Measurements from ENCODE around the gene SLFN13.
"Not testable (repeated sequence)": the region's sequence is repeated elsewhere in the genome, so short reads cannot be mapped to it uniquely, and the experiment has no call there.

SLFN13 gene

GRCh38 chr17:35448214-35448898 lies at the start of gene SLFN13:
TSS of gene SLFN13 (minus strand) at chr17:35448766. CDS start at chr17:35445680, 3,086 bp downstream.
- peak; percentile 81 for DNase-seq

GRCh38 chr17:35496451-35497290 lies 48.1 kb upstream of the SLFN13 start:
- DNase-seq = no peak

- no peak for DNase-seq
Measured at GRCh38 chr17:35493040-35493439, 44.5 kb upstream of the SLFN13 start.

- no peak for DNase-seq
Measured at GRCh38 chr17:35491417-35491816, 42.9 kb upstream of the SLFN13 start.

GRCh38 chr17:35489944-35490343 lies 41.4 kb upstream of the SLFN13 start:
- DNase-seq = no peak

GRCh38 chr17:35488991-35489390 lies 40.4 kb upstream of the SLFN13 start:
- DNase-seq = no peak

- peak; percentile 77 for DNase-seq
Measured at GRCh38 chr17:35486920-35487732, 38.6 kb upstream of the SLFN13 start.

- no peak for DNase-seq
Measured at GRCh38 chr17:35479271-35479670, 30.7 kb upstream of the SLFN13 start.

GRCh38 chr17:35477248-35477647 lies 28.7 kb upstream of the SLFN13 start:
- no peak for DNase-seq

- no peak for DNase-seq
Measured at GRCh38 chr17:35476283-35476820, 27.8 kb upstream of the SLFN13 start.

GRCh38 chr17:35468475-35468874 lies 19.9 kb upstream of the SLFN13 start:
- no peak for DNase-seq

GRCh38 chr17:35467824-35468223 lies 19.3 kb upstream of the SLFN13 start:
- DNase-seq = no peak

GRCh38 chr17:35460354-35460851 lies 11.8 kb upstream of the SLFN13 start:
- DNase-seq = peak; percentile 71

- DNase-seq = not testable (repeated sequence)
Measured at GRCh38 chr17:35454035-35454434, 5.5 kb upstream of the SLFN13 start.

GRCh38 chr17:35453171-35453570 lies 4.6 kb upstream of the SLFN13 start:
- DNase-seq = no peak

- no peak for DNase-seq
Measured at GRCh38 chr17:35449371-35449931, 885 bp upstream of the SLFN13 start.

GRCh38 chr17:35448899-35449227 lies 297 bp upstream of the SLFN13 start:
- DNase-seq = no peak

GRCh38 chr17:35447499-35447898 lies 1.1 kb downstream of the SLFN13 start:
- no peak for DNase-seq

- no peak for DNase-seq
Measured at GRCh38 chr17:35438433-35438832, 10.1 kb downstream of the SLFN13 start.

GRCh38 chr17:35433075-35433894 lies 15.3 kb downstream of the SLFN13 start:
- DNase-seq = peak; percentile 46

- peak; percentile 50 for DNase-seq
Measured at GRCh38 chr17:35432176-35433074, 16.1 kb downstream of the SLFN13 start, which contains the start of gene SLFN12. TSS of gene SLFN12 (minus strand) at chr17:35432500. CDS start at chr17:35423028, 9,472 bp downstream.
